HepG2 (cell line): ENCODE data around the gene CAD. TPM values are rescaled to one million over a fixed set of nuclear protein-coding genes. Genes with fewer than 3 reads are reported as not detected.
A peak's percentile ranks its signal among the peaks of the same experiment; 100 is the strongest.

Experiments used
- ATF2 ChIP-seq: sonication (generic); formaldehyde crosslinking; IDR thresholded peaks from 2 replicates; pipeline ENCODE4 v1.4.0; 2020; ENCODE audit warnings: missing genetic modification reagents
- CREB3 ChIP-seq: sonication (generic); formaldehyde crosslinking; IDR thresholded peaks from 2 replicates; pipeline ENCODE4 v1.5.0; 2020; ENCODE audit warnings: missing genetic modification reagents
- HOXA3 ChIP-seq: sonication (generic); formaldehyde crosslinking; IDR thresholded peaks from 2 replicates; pipeline ENCODE4 v1.5.0; 2020; ENCODE audit warnings: missing genetic modification reagents
- NR2F2 ChIP-seq: IDR thresholded peaks from 2 replicates; pipeline ENCODE4 v1.6.1; 2012; ENCODE audit warnings: low read depth, inconsistent platforms, borderline replicate concordance
- PHF21A ChIP-seq: sonication (generic); formaldehyde crosslinking; IDR thresholded peaks from 2 replicates; pipeline ENCODE4 v1.5.0; 2020; ENCODE audit warnings: mild to moderate bottlenecking, missing genetic modification reagents
- SNAPC5 ChIP-seq: sonication (generic); formaldehyde crosslinking; IDR thresholded peaks from 2 replicates; pipeline ENCODE4 v1.8.1; 2023; ENCODE audit warnings: mild to moderate bottlenecking, missing genetic modification reagents, borderline replicate concordance
- SOX5 ChIP-seq: IDR thresholded peaks from 2 replicates; pipeline ENCODE4 v1.6.1; 2016; ENCODE audit warnings: borderline replicate concordance
- XRCC5 ChIP-seq: fragments of 200-400 bp; formaldehyde crosslinking; optimal IDR thresholded peaks from 2 replicates; pipeline ENCODE3; 2017; ENCODE audit warnings: mild to moderate bottlenecking, low read length
- ZBTB40 ChIP-seq, 2 experiments: fragments of 450-650 bp in 1 of 2; sonication (generic) in 1 of 2; formaldehyde crosslinking in 1 of 2; IDR thresholded peaks; 2 replicates each; pipeline versions ENCODE4 v1.6.1 to v1.8.0; 2016 to 2022; ENCODE audit warnings: antibody characterized with exemption in 1 of 2, mild to moderate bottlenecking in 1 of 2, missing genetic modification reagents in 1 of 2
- ZBTB46 ChIP-seq: sonication (generic); formaldehyde crosslinking; IDR thresholded peaks from 2 replicates; pipeline ENCODE4 v1.4.0; 2020; ENCODE audit warnings: mild to moderate bottlenecking, missing genetic modification reagents, borderline replicate concordance
- ZBTB7B ChIP-seq: sonication (generic); formaldehyde crosslinking; IDR thresholded peaks from 2 replicates; pipeline ENCODE4 v1.4.0; 2020; ENCODE audit warnings: missing genetic modification reagents
- ZNF691 ChIP-seq: sonication (generic); formaldehyde crosslinking; IDR thresholded peaks from 2 replicates; pipeline ENCODE4 v1.4.0; 2020; ENCODE audit warnings: missing genetic modification reagents, low read depth, mild to moderate bottlenecking, borderline replicate concordance
- ZNF878 ChIP-seq: sonication (generic); formaldehyde crosslinking; IDR thresholded peaks from 2 replicates; pipeline ENCODE4 v1.8.1; 2023; ENCODE audit warnings: mild to moderate bottlenecking, missing genetic modification reagents, moderate library complexity
- polyA plus RNA-seq, 8 experiments: library from polyadenylated mRNA; depleted of rRNA in 3 of 8; stranded (reverse) in 7 of 8; unstranded in 1 of 8; fragments of >200 nt; fragmentation: Illumina TruSeq in 4 of 8; extraction: Trizol in 4 of 8; gene quantifications; 2 replicates each; pipeline versions ENCODE4 v1.2.1 to v1.2.3, GENCODE V29; 2011 to 2016; ENCODE audit warnings: low read depth in 4 of 8, missing spikeins in 1 of 8, mixed read lengths in 1 of 8; ENCODE audit not compliant: insufficient read depth in 1 of 8
- total RNA-seq, 5 experiments: library from RNA; depleted of rRNA; stranded (reverse); fragments of >200 nt; fragmentation: Illumina TruSeq; extraction: Trizol; gene quantifications; 2 replicates each; pipeline ENCODE4 v1.2.3, GENCODE V29; 2016; ENCODE audit warnings: low read depth in 1 of 5

CAD gene
- total and polyA plus RNA-seq, 2 of the 13 experiments (the other 11 are each of a cell fraction or from before 2014, with no cell fraction given), result 21.7 to 37.0 TPM

GRCh38 chr2:27191070-27191829, 25.9 kb upstream of the CAD start (continued):
- TF ChIP-seq ZBTB40 (IDR thresholded peaks at IDR 0.05) (no peak), ZBTB40 (CRISPR knock-in tag; IDR thresholded peaks at IDR 0.05) (no peak), PHF21A (CRISPR knock-in tag) (0 out of 2 replicates have a peak, but pooled peaks have one; percentile 27), CREB3 (CRISPR knock-in tag) (no peak), ZNF878 (peak; percentile 47; the same call in 1 of the 2 replicates), HOXA3 (CRISPR knock-in tag) (no peak), ATF2 (CRISPR knock-in tag) (0 out of 2 replicates have a peak, but pooled peaks have one; percentile 57), SOX5 (peak; percentile 53; the same call in 1 of the 2 replicates), NR2F2 (peak; percentile 43; the same call in 1 of the 2 replicates), XRCC5 (peak; percentile 27), ZNF691 (CRISPR knock-in tag) (0 out of 2 replicates have a peak, but pooled peaks have one; percentile 29), SNAPC5 (peak; percentile 74), ZBTB7B (CRISPR knock-in tag) (0 out of 2 replicates have a peak, but pooled peaks have one; percentile 48), ZBTB46 (no peak)
